DMS79 treated with DMSO at 0.1 percent for 48 hours (cell line): ENCODE results near the gene KIF26B.

Source experiments
- DNase-seq: peaks from one replicate; lab custom pipeline; 2025; lab: John Stamatoyannopoulos, UW

Gene KIF26B

GRCh38 chr1:245241526-245242130 is 86.8 kb downstream of the KIF26B start:
- DNase-seq = no peak

GRCh38 chr1:245242989-245243388 is 88.2 kb downstream of the KIF26B start:
- DNase-seq = no peak

DNA sequence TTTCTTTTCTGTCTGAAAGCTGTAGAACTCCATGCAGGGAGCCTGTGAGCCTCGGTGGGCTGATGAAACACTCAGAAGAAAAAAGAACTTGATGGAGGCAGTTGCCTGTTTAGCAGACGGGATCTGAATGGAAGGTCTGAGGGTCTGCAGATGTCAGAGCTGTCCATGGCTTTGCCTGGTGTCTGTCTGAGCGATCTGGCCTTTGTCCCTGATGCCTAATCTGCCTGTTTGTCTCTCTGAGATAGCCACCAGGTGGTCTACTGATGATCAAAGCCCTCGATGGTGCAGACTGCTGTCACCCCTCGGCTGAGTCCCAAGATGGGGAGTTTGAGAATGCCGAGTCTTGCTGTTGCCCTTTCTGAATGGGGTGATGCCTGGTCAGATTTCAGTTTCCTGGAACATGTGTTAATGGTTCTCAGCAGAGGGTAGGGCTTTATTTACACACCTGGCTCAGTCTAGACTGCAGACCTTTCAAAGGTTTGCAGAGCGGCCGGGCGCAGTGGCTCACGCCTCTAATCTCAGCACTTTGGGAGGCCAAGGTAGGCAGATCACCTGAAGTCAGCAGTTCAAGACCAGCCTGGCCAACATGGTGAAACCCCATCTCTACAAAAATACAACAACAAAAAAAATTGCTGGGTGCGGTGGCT is 90.4 kb downstream of the KIF26B start:
- DNase-seq = no peak

GRCh38 chr1:245246433-245246832 is 91.6 kb downstream of the KIF26B start:
- DNase-seq = no peak

GRCh38 chr1:245247356-245247755 is 92.6 kb downstream of the KIF26B start:
- no peak for DNase-seq

- DNase-seq = no peak
Observed at GRCh38 chr1:245247801-245248200, 93.0 kb downstream of the KIF26B start.

- DNase-seq = no peak
Observed at GRCh38 chr1:245248231-245248731, 93.5 kb downstream of the KIF26B start.

DNA sequence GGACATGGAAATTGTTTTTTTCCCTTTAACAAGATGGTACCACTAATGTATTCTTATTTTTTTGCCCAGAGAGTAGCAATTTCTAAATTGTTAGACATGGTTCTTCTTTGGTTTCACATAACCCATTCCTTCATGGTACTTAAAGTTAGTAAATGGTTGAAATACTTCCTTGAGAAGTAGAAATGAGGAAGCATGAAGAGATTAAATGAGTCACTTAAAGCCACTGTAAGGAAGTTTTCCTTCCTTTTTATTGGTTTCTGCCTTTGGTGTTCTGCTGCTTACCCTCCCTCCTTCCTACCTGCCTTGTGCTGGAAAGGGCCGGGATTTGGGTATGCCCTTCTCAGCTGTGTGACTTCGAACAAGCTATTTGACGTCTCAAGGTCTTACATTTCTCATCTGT is 101.0 kb downstream of the KIF26B start:
- no peak for DNase-seq

DNA sequence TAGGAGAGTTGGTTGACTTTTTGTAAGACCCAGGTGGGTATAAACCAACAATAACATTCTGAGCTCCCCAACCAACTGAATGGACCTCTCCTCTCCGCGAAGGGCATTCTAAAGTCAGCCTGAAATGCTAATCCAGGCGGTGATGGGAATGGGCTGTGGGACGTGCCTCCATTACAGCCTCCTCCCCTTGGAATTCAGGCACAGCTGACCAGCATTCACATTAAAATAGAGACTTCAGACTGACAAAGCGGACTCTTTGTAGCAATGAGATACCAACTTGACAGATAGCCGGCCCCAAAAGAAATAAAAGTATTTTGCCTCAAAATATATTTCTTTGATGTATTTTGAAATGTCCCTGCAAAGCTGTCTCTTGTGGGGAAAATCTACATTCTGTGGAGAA is 101.7 kb downstream of the KIF26B start:
- DNase-seq = no peak

DNA sequence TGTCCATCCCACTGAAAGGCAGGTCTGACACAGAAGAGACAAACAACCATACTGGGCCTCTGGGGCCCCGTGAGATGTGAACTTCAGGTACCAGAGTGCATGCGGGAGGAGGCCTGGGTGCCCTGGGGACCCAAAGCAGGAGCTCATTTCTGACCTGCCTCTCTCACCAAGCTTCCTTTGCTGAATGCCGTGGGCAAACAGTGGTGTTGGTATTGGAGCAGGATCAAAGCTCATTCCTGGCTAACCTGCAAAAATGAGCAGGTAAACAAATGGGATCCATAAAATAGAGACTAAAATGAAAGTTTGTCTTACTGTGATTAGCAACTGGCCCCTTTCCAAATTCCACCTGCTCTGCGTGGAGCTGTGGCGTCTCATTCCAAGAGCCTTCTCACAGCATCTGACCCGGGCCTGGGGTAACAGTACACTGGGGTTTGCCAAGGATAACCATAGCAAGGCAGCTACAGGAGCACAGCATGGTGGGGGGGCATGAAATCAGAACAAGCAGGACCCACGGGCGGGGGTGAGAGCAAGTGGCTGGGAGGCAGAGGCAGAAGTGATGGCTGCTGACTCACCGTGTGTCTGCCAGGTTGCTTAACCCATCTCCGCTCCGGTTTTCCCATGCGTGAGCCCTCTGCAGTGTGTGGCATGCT is 103.6 kb downstream of the KIF26B start:
- DNase-seq = no peak

- DNase-seq = no peak
Observed at GRCh38 chr1:245260110-245260882, 105.5 kb downstream of the KIF26B start.

DNA sequence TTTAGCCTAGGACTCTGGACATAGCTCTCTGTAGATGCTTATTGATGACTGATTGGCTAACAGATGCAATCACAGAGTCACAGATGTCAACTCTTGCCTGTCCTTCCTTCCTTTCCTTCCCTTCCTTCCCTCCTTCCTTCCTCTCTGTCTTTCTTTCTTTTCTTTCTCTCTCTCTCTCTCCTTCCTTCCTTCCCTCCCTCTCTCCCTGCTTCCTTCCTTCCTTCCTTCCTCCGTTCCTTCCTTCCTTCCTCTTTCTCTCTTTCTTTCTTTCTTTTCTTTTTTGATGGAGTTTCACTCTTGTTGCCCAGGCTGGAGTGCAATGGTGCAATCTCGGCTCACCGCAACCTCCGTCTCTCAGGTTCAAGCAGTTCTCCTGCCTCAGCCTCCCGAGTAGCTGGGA is 106.1 kb downstream of the KIF26B start:
- DNase-seq = no peak

DNA sequence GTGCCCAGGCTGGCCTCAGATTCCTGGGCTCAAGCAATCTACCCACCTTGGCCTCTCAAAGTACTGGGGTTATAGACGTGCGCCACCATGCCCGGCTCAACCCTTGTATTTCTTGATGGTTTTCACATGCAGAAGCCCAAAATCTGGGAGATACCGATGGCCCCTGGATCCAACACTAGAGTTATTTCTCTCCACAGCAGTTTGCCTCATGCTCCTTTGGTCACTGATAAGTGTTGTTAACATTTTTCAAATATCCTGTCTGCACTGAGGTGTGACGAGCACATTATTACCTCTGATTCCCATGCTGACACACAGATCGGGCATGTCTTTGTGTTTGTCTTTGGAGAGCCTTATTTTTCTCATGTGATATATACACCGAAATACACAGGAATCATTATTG is 107.0 kb downstream of the KIF26B start:
- no peak for DNase-seq

- DNase-seq = no peak
Observed at GRCh38 chr1:245263529-245264095, 108.8 kb downstream of the KIF26B start.

DNA sequence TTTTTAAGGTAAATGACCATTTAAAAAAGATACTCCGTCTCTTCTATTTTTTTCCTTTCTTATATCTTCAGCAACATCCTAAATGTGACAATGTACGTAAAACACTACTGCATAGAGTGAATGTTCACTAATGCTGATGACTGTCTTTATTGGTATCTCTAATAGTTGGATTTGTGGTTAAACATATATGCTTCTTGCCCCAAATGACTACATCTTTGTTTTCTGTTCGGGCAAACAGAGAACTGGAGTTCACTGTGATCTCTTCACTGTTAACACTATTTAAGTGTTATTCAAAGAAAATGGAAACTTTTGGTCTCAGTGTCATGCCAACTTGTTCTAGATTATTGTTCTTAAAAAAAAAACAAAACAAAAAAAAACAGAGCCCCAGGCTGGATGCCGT is 109.4 kb downstream of the KIF26B start:
- DNase-seq = no peak

DNA sequence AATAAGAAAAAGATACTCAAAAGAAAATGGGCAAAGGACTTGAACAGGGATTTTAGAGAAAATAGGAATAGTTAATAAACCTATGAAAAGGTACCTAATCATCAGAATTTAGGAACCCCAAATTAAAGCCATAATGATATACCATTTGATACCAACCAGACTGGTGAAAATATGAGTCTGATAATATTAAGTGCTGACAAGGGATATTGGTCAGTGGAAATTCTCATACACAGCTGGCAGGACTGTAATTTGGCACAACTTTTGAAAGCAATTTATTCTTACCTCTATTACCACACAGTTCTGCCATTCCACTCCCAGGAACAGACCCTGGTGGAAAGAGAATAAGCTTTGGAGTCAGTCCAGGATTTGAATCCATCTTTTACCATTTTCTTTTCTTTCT is 111.3 kb downstream of the KIF26B start:
- no peak for DNase-seq

DNA sequence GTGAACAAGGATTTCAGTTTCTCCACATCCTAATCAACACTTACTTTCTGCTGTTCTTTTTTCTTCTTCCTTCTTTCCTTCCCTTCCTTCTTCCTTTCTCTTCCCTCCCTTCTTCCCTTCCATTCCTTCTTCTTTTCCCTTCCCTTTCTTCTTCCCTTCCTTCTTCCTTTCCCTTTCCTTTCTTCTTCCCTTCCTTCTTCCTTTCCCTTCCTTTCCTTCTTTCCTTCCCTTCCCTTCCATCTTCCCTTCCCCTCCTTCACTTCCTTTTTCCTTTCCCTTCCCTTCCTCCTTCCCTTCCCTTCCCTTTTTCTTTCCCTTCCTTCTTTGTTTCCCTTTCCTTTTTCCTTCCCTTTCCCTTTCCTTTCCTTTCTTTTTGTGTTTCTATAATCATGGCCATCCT is 115.3 kb downstream of the KIF26B start:
- DNase-seq = no peak

GRCh38 chr1:245270972-245271371 is 116.2 kb downstream of the KIF26B start:
- no peak for DNase-seq

DNA sequence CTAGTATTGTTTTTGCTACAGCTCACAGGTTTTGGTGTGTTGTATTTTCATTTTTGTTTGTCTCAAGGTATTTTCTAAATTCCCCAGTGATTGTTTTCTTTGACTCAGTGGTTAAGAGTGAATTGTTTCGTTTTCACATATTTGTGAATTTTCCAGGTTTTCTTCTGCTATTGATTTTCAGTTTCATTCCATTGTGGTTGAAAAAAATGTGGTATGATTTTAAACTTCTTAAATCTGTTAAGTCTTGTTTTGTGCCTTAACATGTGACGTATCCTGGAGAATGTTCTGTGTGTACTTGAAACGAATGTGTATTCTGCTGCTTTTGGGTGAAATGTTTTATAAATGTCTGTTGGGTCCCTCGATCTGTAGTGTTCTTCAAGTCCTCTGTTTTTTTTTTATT is 117.9 kb downstream of the KIF26B start:
- no peak for DNase-seq

- no peak for DNase-seq
Observed at GRCh38 chr1:245276445-245276844, 121.7 kb downstream of the KIF26B start.

GRCh38 chr1:245277276-245277675 is 122.5 kb downstream of the KIF26B start:
- DNase-seq = no peak

GRCh38 chr1:245278846-245279245 is 124.1 kb downstream of the KIF26B start:
- no peak for DNase-seq
